Left kidney (tissue), 2 donors: ENCODE data around the gene ASXL2. TPM values are rescaled to one million over a fixed set of nuclear protein-coding genes. Genes with fewer than 3 reads are reported as not detected.
"Not testable (repeated sequence)": the region's sequence is repeated elsewhere in the genome, so short reads cannot be mapped to it uniquely, and the experiment has no call there.

ENCODE experiments used
- DNase-seq: peaks from one replicate; pipeline ENCODE4 v3.0.0-alpha.2; 2013
- polyA plus RNA-seq: library from polyadenylated mRNA; unstranded; fragments of 120-200 nt; gene quantifications from one replicate; pipeline ENCODE4 v1.2.1, GENCODE V29; 2013; ENCODE audit not compliant: insufficient read length

Gene ASXL2
- polyA plus RNA-seq, 1 donor: 23.2 TPM

DNA sequence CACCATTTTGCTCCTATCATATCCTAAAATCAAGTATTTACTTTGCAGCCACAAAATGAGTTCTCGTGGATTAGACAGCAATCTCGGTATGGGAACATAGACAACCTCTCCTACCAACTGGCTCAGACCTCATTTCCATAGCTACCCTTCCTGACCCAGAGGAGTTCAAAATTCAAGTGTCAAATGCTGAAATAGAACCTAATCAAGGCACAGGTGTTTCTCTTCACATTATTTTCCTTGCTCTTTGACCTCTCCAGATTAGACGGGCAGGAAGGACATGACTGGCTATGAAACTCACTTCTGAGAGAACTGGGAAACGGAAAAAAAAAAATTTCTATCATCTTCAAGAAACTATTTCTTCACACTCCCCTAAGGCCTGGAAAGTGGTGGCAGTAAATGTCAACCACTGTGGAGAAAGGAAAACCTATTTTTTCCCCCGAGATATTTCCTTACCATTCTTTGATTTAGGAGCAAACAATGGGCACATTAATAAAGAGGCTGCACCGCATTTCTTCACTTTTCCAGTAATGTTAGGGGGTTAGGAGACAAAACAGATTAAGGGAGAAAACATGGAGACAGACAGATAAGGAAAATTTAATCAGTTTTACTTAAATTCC is 141.3 kb downstream of the ASXL2 start:
- DNase-seq: no peak

DNA sequence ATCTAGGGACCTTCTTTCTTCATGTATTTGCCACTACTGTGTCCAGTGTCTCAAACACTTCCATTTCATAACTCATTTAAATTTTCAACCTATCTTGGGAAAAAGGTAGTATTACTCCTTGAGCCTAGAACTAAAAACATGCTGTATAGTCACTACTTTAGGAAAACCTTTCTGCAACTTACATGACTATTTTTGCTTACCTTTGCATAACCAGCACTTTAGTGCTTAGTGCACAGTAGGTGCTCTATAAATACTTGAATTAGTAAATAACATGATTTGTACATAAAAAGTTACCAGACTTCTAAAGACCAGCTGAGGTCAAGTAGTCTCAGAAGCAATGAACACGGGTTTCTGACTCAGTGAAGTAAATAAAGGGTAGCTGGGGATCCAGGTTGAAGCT is 142.5 kb downstream of the ASXL2 start:
- DNase-seq: no peak

- DNase-seq: no peak
Measured at GRCh38 chr2:25728559-25728958, 149.7 kb downstream of the ASXL2 start.

DNA sequence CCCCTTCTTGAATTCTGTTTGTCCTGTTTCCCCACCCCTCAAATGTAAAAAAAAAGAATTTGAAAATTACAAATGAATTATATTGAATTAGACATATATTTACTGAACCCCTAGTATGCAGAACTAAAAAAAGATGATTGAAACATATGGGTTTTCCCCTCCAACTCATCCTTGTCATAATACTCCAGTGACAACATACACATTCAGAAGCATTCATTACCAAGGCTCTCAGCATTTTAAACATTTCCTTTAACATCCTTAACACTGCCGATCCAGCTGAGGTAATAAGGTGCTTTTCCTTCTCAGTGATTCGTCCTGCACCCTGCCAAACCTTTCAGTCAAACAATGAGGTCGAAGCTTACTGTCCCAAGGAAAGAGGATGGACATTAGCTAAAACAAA is 151.8 kb downstream of the ASXL2 start:
- DNase-seq: no peak

- DNase-seq: no peak
Measured at GRCh38 chr2:25725877-25726276, 152.4 kb downstream of the ASXL2 start.

- DNase-seq: no peak
Measured at GRCh38 chr2:25724756-25725155, 153.5 kb downstream of the ASXL2 start.

GRCh38 chr2:25722224-25722623 is 156.1 kb downstream of the ASXL2 start:
- no peak for DNase-seq

DNA sequence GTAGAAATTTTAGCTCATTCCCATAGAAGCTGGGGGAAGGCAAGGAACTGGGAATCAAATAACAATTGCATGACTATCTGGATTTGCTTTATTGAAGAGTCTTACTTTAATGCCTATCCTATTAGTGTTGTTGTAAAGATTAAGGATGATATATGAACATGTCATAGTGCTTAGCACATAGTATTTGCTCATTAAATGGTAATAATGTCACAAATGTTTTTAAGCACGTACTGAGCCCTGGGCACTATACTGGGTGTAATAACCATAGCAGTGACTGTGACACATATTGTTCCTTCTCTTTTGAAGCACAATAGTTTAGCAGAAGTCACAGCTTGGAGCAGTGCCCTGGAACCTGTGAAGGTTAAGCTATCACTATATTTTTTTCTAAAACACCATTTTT is 157.7 kb downstream of the ASXL2 start:
- no peak for DNase-seq

DNA sequence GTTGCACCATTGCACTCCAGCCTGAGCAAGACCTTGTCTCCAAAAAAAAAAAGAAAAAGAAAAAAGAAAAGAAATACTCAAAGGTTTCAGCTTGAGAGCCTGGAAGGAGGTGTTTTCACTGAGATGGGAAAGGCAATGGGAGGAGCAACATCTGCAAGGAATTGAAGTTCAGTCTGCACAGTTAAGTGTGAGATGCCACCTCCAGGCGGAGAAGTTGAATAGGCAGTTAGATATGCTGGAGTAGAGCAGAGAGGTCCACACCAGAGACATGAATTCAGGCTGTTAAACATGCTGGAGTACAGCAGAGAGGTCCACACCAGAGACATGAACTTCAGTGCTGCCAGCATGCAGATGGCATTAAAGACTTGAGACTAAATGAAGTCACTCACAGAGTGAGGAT is 163.5 kb downstream of the ASXL2 start:
- no peak for DNase-seq

DNA sequence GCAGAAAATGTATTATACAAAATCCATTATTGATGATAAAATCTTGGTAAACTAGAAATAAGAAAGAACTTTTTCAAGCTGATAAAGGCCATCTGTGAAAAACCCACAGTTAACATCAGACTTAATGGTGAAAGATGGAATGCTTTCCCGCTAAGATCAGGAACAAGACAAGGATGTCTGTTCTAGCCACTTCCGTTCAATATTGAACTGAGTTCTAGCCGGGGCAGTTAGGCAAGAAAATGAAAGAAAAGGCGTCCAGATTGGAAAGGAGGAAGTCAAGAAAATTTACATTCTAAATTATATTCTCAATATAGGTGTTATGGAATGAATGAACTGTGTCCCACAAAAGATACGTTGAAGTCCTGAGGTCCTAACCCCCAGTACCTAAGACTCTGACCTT is 165.8 kb downstream of the ASXL2 start:
- no peak for DNase-seq

- no peak for DNase-seq
Measured at GRCh38 chr2:25711675-25712354, 166.5 kb downstream of the ASXL2 start.

- no peak for DNase-seq
Measured at GRCh38 chr2:25710750-25711149, 167.5 kb downstream of the ASXL2 start.

DNA sequence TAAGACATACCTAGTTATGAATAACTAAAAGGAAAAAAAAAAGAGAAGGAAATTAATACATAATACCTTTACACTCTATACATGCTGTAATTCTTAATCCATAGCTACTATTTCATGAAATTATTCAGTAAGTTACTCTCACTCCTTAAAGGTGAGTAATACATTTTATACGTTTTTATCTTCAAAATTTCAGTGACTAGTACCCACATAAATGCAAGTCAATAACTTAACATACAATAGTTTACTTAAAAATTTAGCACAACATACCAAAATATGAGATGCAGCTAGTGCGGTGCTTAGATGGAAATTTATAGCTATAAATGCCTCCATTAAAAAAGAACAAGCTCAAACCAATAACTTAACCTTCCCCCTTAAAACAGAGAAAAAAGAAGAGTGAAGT is 168.9 kb downstream of the ASXL2 start:
- DNase-seq: no peak

DNA sequence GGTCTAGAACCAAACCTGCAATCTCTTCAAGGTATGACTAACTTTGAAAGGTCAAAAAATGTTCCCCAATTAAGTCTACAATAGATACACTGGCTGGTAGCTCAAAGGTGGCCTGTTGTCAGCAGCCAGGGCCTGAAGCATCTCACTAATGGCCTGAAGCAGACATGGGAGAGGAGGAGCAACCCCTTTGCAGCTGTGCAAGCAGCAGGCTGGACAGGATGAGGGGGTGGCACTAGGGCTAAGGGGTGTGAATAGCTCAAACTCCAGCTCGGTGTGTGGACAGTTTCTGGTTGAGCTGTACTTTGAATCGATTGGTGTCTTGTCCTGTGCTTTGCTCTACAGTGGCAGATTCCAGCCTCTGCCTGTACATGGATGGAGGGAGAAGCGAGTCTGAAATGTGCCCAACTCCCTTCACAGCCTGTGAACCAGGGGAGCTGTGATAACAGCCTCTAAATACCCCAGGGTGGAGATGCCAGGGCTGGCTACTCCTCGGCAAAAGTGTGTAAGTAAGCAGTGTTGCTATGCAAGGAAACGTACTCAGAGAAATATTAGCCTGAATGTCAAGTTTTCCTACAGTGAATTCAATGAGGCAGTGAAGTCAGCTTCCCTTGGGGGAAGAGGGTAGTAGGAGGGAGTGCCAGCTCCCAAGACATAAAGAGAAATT is 170.2 kb downstream of the ASXL2 start:
- no peak for DNase-seq

DNA sequence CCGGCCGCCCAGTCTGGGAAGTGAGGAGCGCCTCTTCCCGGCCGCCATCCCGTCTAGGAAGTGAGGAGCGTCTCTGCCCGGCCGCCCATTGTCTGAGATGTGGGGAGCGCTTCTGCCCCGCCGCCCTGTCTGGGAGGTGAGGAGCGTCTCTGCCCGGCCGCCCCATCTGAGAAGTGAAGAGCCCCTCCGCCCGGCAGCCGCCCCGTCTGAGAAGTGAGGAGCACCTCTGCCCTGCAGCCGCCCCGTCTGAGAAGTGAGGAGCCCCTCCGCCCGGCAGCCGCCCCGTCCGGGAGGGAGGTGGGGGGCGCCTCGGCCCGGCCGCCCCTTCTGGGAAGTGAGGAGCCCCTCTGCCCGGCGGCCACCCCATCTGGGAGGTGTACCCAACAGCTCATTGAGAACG is 172.7 kb downstream of the ASXL2 start:
- DNase-seq: not testable (repeated sequence)

DNA sequence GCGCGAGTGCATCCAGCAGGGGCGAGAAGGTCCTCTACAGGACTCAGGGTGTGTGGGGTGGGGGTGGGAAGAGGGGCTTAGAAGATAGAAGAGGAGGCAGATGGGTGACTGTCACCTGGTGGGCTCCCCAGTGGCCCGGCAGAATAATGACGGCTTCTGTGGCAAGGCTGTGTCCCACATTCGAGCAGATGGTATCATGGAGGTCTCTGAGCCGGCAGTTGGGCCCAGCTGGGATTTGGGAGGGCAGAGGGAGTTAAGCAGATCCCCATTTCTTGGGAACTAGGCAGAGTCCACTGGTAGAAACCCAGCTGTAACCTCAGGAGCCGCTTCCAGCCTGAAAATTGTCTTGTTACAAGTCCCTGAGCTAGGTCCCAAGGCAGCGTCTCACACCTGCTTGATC is 176.5 kb downstream of the ASXL2 start:
- DNase-seq: no peak

DNA sequence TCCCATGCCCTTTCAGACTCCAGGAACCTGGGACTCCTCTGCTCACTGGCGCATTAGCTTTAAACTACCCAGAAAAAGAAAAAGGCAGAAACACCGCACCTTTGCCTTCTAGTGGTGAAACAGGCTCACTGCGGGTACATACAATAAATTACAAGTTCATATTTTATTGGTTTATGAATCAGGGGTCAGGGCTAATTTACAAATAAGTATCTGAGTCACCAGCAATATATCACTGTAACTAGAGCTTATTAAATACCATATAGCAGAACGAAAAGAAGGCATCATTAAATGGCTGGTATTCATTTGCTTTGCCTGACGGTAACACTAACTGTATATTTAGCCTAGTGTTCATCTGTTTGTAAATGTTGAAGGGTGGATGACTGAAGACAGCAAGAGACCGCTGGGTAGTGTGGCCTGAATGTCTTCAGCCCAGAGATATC is 178.0 kb downstream of the ASXL2 start:
- no peak for DNase-seq

DNA sequence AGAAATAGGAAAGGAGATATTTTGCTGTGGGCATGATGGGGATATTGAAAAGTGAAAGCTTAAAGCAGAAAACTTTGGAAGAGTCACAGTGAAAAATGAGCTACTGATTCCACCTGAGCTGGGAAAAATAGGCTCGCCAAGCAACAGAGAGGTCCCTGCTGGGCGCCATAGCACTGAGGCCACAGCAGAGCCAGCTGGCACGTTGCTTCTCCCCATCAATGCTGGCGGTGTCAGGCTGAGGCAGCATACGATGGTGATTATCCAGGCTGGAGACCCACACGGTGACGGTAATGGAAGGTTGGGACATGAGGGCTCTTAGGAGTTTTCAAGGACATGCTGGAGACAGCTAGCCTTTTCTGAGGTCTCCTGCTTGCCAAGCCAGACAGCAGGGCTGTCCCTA is 179.1 kb downstream of the ASXL2 start:
- no peak for DNase-seq

DNA sequence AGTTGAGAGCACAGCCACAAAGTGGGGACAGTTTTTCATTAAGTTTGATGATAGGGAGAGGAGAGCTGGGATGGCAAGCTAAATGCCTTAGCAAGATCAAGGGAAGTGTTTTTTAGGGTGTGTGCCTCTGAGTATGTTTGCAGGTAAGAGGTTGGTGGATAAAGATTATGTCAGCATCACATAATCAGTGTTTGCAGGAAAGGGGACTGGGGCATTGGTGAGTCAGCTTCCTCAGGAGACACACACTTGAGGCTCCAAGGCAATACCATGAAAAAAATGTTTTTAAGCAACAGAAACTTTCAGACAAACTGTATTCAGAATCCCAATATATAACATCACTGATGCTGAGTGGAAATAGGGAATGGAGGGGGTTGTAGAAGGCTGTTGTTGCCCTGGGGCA is 179.5 kb downstream of the ASXL2 start:
- no peak for DNase-seq

DNA sequence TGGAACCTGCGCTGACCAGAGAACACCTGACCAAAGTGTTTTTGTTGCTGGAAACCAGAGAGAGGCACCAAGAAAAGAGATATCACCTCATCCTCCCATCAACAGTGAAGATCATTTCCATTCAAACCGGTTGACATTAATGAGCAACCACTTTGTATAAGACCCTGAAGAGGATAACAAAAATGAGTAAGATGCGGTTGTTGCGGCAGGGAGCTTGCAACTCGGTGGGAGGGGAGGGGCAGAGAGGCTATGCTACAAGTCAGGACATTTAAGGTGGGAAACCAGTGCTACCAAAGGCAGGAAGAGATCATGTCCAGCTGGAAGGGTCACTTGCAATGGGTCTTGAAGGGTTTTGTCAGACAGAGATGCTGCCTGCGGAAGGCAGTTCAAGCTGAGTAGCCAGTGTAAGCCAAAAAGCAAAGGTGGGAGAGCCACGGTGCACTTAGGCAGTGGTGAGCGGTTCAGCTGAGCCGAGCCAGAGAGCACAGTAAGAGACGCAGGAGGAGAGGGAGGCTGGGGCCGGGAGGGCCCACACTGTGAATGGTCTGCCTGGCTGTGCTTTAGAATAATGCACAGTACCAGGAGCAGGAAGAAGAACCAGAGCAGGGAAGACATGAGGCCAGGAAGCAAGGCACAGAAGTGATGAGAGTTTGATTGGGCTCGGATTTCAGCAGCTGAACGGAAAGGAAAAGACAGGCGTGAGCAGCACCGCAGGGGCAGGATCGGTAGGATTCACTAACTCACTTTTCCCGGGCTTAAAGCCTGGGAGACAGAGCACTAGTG is 180.5 kb downstream of the ASXL2 start:
- no peak for DNase-seq

GRCh38 chr2:25692737-25693445 is 185.4 kb downstream of the ASXL2 start:
- no peak for DNase-seq

- DNase-seq: no peak
Measured at GRCh38 chr2:25692143-25692542, 186.1 kb downstream of the ASXL2 start.
